Mesodermal cell (in vitro differentiated cells): ENCODE data around the gene SLIT2. TPM values are rescaled to one million over a fixed set of nuclear protein-coding genes. Genes with fewer than 3 reads are reported as not detected.

Experiments
- H3K27ac ChIP-seq: 2 replicates; pipeline ENCODE4 v1.7.0; 2013; ENCODE audit warnings: mild to moderate bottlenecking, low read depth, low read length, moderate library complexity; ENCODE audit not compliant: severe bottlenecking
- H3K36me3 ChIP-seq: 2 replicates; pipeline ENCODE4 v1.7.1; 2013; ENCODE audit warnings: mild to moderate bottlenecking, low read length, moderate library complexity; ENCODE audit not compliant: control insufficient read depth, insufficient read depth
- H3K4me1 ChIP-seq: one replicate; pipeline ENCODE4 v1.7.1; 2013; ENCODE audit warnings: mild to moderate bottlenecking, low read length; ENCODE audit not compliant: insufficient read depth, control insufficient read depth, poor library complexity, severe bottlenecking
- H3K4me3 ChIP-seq: 2 replicates; pipeline ENCODE4 v1.7.0; 2013; ENCODE audit warnings: low read length, control low read depth, mild to moderate bottlenecking; ENCODE audit not compliant: insufficient read depth, poor library complexity, severe bottlenecking; ENCODE audit errors: extremely low read depth
- H3K9me3 ChIP-seq: 2 replicates; pipeline ENCODE4 v1.7.1; 2013; ENCODE audit warnings: mild to moderate bottlenecking, low read length, moderate library complexity; ENCODE audit not compliant: control insufficient read depth
- WGBS, 2 experiments: methylation state at CpG; one replicate each; pipeline ENCODE4 v1.1.5; 2013; ENCODE audit warnings: missing lambda C conversion rate in 2 of 2; ENCODE audit not compliant: insufficient coverage in 2 of 2; 5-methylcytosine and 5-hydroxymethylcytosine counted together
- polyA plus RNA-seq, 2 experiments: library from polyadenylated mRNA; stranded (reverse); fragments of 50-300 nt; gene quantifications; one replicate each; pipeline ENCODE4 v1.2.3, GENCODE V29; 2013

Gene SLIT2, protein sequence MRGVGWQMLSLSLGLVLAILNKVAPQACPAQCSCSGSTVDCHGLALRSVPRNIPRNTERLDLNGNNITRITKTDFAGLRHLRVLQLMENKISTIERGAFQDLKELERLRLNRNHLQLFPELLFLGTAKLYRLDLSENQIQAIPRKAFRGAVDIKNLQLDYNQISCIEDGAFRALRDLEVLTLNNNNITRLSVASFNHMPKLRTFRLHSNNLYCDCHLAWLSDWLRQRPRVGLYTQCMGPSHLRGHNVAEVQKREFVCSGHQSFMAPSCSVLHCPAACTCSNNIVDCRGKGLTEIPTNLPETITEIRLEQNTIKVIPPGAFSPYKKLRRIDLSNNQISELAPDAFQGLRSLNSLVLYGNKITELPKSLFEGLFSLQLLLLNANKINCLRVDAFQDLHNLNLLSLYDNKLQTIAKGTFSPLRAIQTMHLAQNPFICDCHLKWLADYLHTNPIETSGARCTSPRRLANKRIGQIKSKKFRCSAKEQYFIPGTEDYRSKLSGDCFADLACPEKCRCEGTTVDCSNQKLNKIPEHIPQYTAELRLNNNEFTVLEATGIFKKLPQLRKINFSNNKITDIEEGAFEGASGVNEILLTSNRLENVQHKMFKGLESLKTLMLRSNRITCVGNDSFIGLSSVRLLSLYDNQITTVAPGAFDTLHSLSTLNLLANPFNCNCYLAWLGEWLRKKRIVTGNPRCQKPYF (N-terminal part only)
- 65.7 TPM for polyA plus RNA-seq (2013, experiment 1 of 2)
- 65.6 TPM for polyA plus RNA-seq (2013, experiment 2 of 2)

DNA sequence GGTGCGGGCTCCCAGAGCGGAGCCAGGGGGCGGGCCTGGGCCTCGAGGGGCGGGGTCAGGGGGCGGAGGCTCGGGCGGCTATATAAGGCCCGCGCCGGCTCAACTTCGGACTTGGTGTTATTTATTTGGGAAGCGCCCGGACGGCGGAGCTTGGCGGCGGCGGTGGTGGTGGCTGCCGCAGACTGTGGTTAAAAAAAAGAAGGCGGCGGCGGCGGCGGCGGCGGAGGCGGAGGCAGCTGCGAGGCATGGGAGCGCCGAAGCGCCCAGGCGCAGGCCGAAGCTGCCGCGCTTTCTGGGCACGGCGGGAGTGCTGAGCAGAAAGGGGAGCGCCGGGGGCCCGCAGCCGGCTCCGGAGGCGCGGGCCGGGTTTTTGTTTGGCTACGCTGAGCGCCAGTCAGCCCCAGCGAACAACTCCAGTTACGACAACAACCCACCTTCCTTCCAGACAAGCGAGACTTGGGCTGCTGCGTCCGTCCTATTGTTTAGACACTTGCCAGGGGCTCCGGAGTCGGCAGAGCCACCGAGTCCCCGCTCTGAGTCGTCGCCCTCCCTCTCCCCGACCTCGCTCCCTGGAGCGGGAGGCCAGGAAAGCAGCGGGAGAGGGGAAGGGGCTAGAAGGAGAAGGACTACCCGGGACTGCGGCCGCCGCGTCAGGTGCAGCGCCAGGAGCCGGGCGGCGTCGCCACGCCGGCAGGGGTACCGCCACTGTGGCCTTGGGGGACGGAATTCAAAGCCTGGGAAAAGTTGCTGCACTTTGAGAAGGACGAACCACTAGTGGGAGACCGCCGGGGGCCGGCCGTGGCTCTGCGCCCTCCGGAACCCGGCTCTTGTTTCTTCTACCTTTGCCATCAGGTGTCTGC, at the start of gene SLIT2:
Gene SLIT2, plus strand, starts transcription at position 110 of the 860 bp plus-strand sequence. CDS start 1,911 bp downstream, outside the sequence.
- peaks cover 10% of the 10 kb centered on the region for H3K4me1 ChIP-seq
- no peaks in the 10 kb centered on the region for H3K9me3 ChIP-seq
- no peaks in the 10 kb centered on the region for H3K36me3 ChIP-seq
- WGBS, 2 experiments, result 0 to 2% methylated on average over 49 to 50 of the region's 85 CpGs
- peak within 1 kb of the TSS; percentile 34 for H3K27ac ChIP-seq
- peak within 1 kb of the TSS; percentile 67 for H3K4me3 ChIP-seq

DNA sequence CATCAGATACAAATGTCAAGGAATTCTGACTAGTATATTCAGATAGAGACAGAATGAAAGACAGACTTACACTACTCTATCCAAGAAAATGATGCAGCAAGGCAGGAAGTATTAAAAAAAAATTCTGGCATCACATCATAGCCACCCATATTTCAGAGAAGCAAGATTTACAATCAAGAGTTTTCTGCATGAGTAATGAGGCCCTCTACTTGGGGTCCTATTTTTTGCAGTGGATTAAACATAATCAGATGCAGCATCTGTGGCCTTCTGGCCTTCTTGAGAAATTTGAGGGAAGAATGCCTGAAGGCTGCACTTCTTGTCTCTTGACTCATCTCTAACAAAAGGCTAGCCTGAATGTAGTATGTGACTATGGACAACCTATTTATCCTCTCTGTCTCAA, 48.2 kb upstream of the SLIT2 start:
- H3K27ac ChIP-seq, result no peak overlapping the region
- H3K36me3 ChIP-seq, result no peaks in the 10 kb centered on the region
- no peak overlapping the region for H3K4me3 ChIP-seq
- H3K9me3 ChIP-seq, result no peaks in the 10 kb centered on the region
- no peaks in the 10 kb centered on the region for H3K4me1 ChIP-seq

DNA sequence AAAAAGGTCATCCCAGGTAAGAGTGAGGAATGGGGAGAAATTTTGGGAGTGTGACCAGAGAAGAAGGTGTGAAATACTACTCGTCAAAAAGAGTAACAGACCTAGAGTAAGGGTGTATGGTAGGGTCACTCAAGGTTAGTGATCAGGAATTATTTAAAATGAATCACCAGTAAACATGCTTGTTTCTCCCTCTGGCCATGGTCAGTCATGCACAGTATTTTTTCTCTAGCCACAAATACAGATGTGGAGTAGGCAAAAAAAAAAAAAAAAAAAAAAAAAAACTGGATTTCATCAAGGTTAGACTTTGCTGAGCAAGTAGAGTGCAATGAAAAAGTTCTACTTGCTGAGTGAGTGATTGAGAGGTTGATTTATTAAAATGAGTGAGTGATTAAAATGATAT, 34.2 kb upstream of the SLIT2 start:
- Histone ChIP-seq H3K9me3 (no peaks in the 10 kb centered on the region), H3K36me3 (no peaks in the 10 kb centered on the region), H3K4me3 (no peak overlapping the region), H3K4me1 (no peaks in the 10 kb centered on the region), H3K27ac (no peak overlapping the region)
- WGBS, 2 experiments, result 60 to 80% methylated on average over 1 of the region's 1 CpG

DNA sequence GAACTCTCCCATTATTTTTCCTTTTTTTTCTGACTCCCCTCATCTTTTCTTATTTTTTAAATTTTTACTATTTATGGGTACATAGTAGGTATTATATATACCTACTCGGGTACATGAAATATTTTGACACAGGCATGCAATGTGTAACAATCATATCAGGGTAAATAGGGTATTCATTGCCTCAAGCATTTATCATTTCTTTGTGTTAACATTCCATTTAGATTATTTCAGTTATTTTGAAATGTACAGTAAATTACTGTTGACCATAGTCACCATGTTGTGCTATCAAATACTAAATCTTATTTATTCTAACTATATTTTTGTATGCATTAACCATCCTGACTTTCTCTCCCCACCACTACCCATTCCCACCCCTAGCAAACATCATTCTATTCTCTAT, 33.8 kb upstream of the SLIT2 start:
- H3K4me3 ChIP-seq, result no peak overlapping the region
- WGBS, 2 experiments, result no CpG with 5 or more reads among the region's 1 CpG

DNA sequence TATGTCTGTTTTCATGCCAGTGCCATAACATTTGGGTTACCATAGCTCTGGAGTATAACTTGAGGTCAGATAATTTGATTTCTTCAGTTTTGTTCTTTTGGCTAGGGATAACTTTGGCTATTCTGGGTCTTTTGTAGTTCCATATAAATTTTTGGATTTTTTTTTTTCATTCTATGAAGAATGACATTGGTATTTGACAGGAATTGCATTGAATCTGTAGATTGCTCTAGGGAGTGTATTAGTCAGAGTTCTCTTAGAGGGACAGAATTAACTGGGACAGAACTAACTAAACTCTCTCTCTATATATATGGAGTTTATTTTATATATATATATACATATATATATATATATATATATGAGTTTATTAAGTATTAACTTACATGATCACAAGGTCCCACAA, 32.2 kb upstream of the SLIT2 start:
- H3K36me3 ChIP-seq, result no peaks in the 10 kb centered on the region
- no peaks in the 10 kb centered on the region for H3K4me1 ChIP-seq
- no peak overlapping the region for H3K27ac ChIP-seq
- H3K4me3 ChIP-seq, result no peak overlapping the region
- no peaks in the 10 kb centered on the region for H3K9me3 ChIP-seq

More for the DNA sequence above, 33.8 kb upstream of the SLIT2 start:
- no peak overlapping the region for H3K27ac ChIP-seq
- H3K36me3 ChIP-seq, result no peaks in the 10 kb centered on the region
- H3K4me1 ChIP-seq, result no peaks in the 10 kb centered on the region
- H3K9me3 ChIP-seq, result no peaks in the 10 kb centered on the region

DNA sequence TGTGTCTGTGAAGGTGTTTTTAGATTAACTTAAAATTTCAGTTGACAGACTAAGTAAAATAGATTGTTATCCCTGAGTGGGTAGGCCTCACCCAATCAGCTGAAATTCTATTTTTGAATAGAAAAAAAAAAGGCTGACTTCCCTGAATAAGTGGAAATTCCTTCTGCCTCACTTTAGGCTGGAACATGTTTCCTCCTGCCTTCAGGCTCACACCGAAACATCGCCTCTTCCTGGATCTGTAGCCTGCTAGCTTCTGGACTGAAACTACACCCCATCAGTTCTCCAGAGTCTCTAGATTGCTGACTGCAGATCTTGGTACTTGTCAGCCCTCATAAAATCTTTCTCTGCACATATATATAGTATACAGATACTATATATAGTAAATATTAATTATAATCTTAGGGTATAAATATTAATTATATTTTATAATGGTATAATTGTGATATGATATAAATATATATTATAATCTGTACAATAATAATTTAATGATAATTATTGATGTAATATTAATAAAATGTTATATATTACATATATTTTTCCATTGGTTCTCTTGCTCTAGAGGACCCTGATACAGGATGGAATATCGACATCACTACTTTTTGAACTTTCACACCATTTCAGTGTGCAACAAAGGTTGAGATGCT, 13.7 kb upstream of the SLIT2 start:
- 100% methylated on average over 2 to 3 of the region's 3 CpGs for WGBS, 2 experiments
- no peaks in the 10 kb centered on the region for H3K9me3 ChIP-seq
- H3K27ac ChIP-seq, result no peak overlapping the region
- no peaks in the 10 kb centered on the region for H3K4me1 ChIP-seq
- no peaks in the 10 kb centered on the region for H3K36me3 ChIP-seq
- H3K4me3 ChIP-seq, result no peak overlapping the region

DNA sequence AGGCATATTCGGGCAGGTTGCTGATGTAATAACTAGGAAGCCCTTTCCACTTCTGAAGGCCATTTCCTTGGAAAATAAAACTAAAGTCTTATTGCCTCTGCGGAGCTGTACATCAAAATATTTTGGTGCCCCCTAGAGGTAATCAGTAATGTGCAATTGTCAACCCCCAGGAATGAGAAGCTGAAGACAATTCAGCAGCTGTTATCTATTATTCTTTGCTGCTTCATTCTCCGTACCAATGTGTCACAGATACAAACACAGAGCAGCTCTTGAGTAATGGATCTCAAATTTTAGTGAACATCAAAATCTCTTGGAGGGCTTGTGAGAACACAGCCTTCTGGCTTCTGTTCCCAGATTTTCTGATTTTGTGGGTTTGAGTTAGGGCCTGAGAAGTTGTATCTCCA, 3.5 kb upstream of the SLIT2 start:
- Histone ChIP-seq H3K36me3 (no peaks in the 10 kb centered on the region), H3K27ac (no peak overlapping the region), H3K4me3 (no peak overlapping the region), H3K9me3 (no peaks in the 10 kb centered on the region), H3K4me1 (peaks cover 4% of the 10 kb centered on the region)
- 40% methylated on average over 2 of the region's 3 CpGs; no CpG with 5 or more reads in 1 of the 2 experiments for WGBS, 2 experiments

DNA sequence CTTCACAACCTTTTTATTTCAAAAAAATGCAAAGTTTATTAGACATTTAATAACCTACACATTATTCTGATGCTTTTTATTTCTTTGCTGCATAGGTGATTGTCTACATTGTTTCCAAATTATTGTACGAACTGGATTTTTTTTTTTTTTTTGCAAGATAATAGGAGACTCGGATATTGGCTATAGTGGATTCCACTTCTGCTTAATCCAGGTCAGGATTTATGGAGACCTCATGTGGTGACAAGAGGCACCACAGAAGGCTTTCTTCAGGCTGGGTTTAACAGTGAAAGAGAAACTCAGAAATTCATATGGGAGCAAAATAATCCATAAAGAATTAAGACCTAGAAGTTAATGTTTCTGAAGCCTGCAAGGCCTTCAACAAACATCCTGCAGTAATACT, 2.4 kb upstream of the SLIT2 start:
- WGBS, 2 experiments, result 67% methylated on average over 1 of the region's 2 CpGs; no CpG with 5 or more reads in 1 of the 2 experiments
- H3K4me1 ChIP-seq, result peaks cover 4% of the 10 kb centered on the region

DNA sequence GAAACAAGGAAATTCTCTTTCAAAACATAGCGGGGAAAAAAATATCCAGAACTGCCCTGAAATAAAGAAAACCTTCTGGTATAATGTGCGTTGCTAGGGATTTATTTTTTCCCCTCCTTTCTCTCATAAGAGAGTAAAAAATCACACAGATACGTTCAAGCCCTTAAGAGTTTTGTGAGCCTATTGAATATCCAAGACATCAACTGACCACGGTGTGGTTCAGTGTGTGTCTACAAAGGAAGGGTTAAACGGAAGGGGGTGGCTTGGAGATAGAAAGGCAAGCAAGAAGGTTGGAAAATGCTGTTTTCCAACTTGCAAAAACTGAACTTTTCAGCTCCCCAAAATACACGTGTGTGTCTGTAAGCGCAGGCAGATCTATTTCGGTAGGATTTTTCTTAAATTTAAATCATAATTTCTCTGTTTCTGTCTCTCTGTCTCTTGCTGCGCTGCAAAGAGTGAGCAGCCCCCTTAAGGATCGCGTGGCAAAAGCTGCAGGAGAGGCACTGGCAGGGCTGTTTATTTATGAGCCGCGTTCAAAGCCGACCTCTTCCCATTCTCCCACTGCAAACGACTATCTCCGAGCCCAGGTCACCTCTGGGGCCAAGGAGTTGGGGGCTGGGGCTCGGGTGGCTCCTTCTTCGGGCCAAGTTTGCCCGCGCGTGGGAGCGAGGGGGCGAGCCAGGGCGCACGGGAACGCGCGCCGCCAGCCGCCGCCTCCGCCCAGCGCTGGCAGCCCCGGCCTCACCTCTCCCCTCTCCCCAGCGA, 492 bp upstream of the SLIT2 start:
- Histone ChIP-seq H3K27ac (peak overlapping the region; percentile 20), H3K9me3 (no peaks in the 10 kb centered on the region), H3K36me3 (no peaks in the 10 kb centered on the region), H3K4me1 (peaks cover 8% of the 10 kb centered on the region), H3K4me3 (peak overlapping the region; percentile 67)
- 1 to 2% methylated on average over 10 to 19 of the region's 35 CpGs for WGBS, 2 experiments

More for the DNA sequence above, 2.4 kb upstream of the SLIT2 start:
- Histone ChIP-seq H3K9me3 (no peaks in the 10 kb centered on the region), H3K27ac (no peak overlapping the region), H3K36me3 (no peaks in the 10 kb centered on the region), H3K4me3 (no peak overlapping the region)
